ENCODE data around the gene SH3GLB1.
"Not testable (repeated sequence)": the region's sequence is repeated elsewhere in the genome, so short reads cannot be mapped to it uniquely, and the experiment has no call there.

Gene SH3GLB1
- 85.3 to 181 (median 115) reads per million in 9 experiments for total RNA-seq

GRCh38 chr1:86704458-86704971, at the start of gene SH3GLB1:
SH3GLB1 (plus strand) TSS chr1:86704576; CDS start chr1:86704900, 324 bp downstream.
- H3K9me3 Mint-ChIP-seq, result no peaks in the 10 kb centered on the region
- H3K36me3 Mint-ChIP-seq (ENCODE audit: insufficient read depth), result peaks cover 40% of the 10 kb centered on the region
- H3K27ac Mint-ChIP-seq, result peak within 1 kb of the TSS; percentile 98
- ATAC-seq (replicated peaks) (peak; percentile 87), DNase-seq (peak; percentile 88 to 91 (median 88))
- no peaks in the 10 kb centered on the region for H3K27me3 Mint-ChIP-seq
- H3K4me1 Mint-ChIP-seq (ENCODE audit: low read depth in 2 of 2), result peaks cover 29 to 49% of the 10 kb centered on the region in 2 donors
- H3K4me3 Mint-ChIP-seq, result peak within 1 kb of the TSS; percentile 97

GRCh38 chr1:86658381-86658780, 46.0 kb upstream of the SH3GLB1 start:
- H3K9me3 Mint-ChIP-seq; H3K27me3 Mint-ChIP-seq; H3K27ac Mint-ChIP-seq; DNase-seq; H3K4me1 Mint-ChIP-seq (ENCODE audit: low read depth in 2 of 2); H3K4me3 Mint-ChIP-seq; H3K36me3 Mint-ChIP-seq (ENCODE audit: insufficient read depth); ATAC-seq (replicated peaks): not testable (repeated sequence)

GRCh38 chr1:86666368-86666767, 38.0 kb upstream of the SH3GLB1 start:
- H3K36me3 Mint-ChIP-seq (ENCODE audit: insufficient read depth), result no peaks in the 10 kb centered on the region
- no peak overlapping the region for H3K4me3 Mint-ChIP-seq
- DNase-seq (no peak), ATAC-seq (replicated peaks) (no peak)
- H3K27ac Mint-ChIP-seq, result no peak overlapping the region
- H3K9me3 Mint-ChIP-seq, result no peaks in the 10 kb centered on the region
- peaks cover 0 to 16% of the 10 kb centered on the region in 2 donors for H3K27me3 Mint-ChIP-seq
- no peaks in the 10 kb centered on the region for H3K4me1 Mint-ChIP-seq (ENCODE audit: low read depth in 2 of 2)

- no peaks in the 10 kb centered on the region for H3K36me3 Mint-ChIP-seq (ENCODE audit: insufficient read depth)
- H3K9me3 Mint-ChIP-seq, result no peaks in the 10 kb centered on the region
- ATAC-seq (replicated peaks), result no peak
- H3K27ac Mint-ChIP-seq, result no peak overlapping the region
- no peak overlapping the region for H3K4me3 Mint-ChIP-seq
- no peaks in the 10 kb centered on the region for H3K4me1 Mint-ChIP-seq (ENCODE audit: low read depth in 2 of 2)
- DNase-seq, result no peak
- H3K27me3 Mint-ChIP-seq, result no peaks in the 10 kb centered on the region
Measured at GRCh38 chr1:86687595-86687994, 16.8 kb upstream of the SH3GLB1 start.

- Mint-ChIP-seq H3K4me1 (ENCODE audit: low read depth in 2 of 2) (no peaks in the 10 kb centered on the region), H3K36me3 (ENCODE audit: insufficient read depth) (no peaks in the 10 kb centered on the region), H3K9me3 (no peaks in the 10 kb centered on the region), H3K4me3 (no peak overlapping the region), H3K27ac (no peak overlapping the region), H3K27me3 (no peaks in the 10 kb centered on the region)
- ATAC-seq (replicated peaks), result no peak
- no peak for DNase-seq
Measured at GRCh38 chr1:86692641-86693040, 11.7 kb upstream of the SH3GLB1 start.

GRCh38 chr1:86695400-86695799, 9.0 kb upstream of the SH3GLB1 start:
- Mint-ChIP-seq H3K27ac (no peak overlapping the region), H3K9me3 (no peaks in the 10 kb centered on the region), H3K27me3 (no peaks in the 10 kb centered on the region), H3K36me3 (ENCODE audit: insufficient read depth) (no peaks in the 10 kb centered on the region), H3K4me3 (no peak overlapping the region), H3K4me1 (ENCODE audit: low read depth in 2 of 2) (no peaks in the 10 kb centered on the region)
- DNase-seq, result no peak
- no peak for ATAC-seq (replicated peaks)

- Mint-ChIP-seq H3K27ac (no peak overlapping the region), H3K4me3 (no peak overlapping the region), H3K27me3 (no peaks in the 10 kb centered on the region), H3K9me3 (no peaks in the 10 kb centered on the region), H3K4me1 (ENCODE audit: low read depth in 2 of 2) (no peaks in the 10 kb centered on the region), H3K36me3 (ENCODE audit: insufficient read depth) (no peaks in the 10 kb centered on the region)
- ATAC-seq (replicated peaks), result no peak
- DNase-seq, result no peak
Measured at GRCh38 chr1:86696522-86696921, 7.9 kb upstream of the SH3GLB1 start.

- Mint-ChIP-seq H3K27me3 (no peaks in the 10 kb centered on the region), H3K9me3 (no peaks in the 10 kb centered on the region), H3K27ac (no peak overlapping the region), H3K36me3 (ENCODE audit: insufficient read depth) (peaks cover 15% of the 10 kb centered on the region), H3K4me1 (ENCODE audit: low read depth in 2 of 2) (peaks cover 13 to 20% of the 10 kb centered on the region in 2 donors), H3K4me3 (no peak overlapping the region)
- DNase-seq, result no peak
- ATAC-seq (replicated peaks), result no peak
Measured at GRCh38 chr1:86699186-86699585, 5.2 kb upstream of the SH3GLB1 start.

GRCh38 chr1:86701731-86702130, 2.6 kb upstream of the SH3GLB1 start:
- Mint-ChIP-seq H3K4me1 (ENCODE audit: low read depth in 2 of 2) (peaks cover 22 to 31% of the 10 kb centered on the region in 2 donors), H3K27me3 (no peaks in the 10 kb centered on the region), H3K4me3 (peak overlapping the region in 1 of 2 donors; percentile 97), H3K9me3 (no peaks in the 10 kb centered on the region), H3K36me3 (ENCODE audit: insufficient read depth) (peaks cover 32% of the 10 kb centered on the region), H3K27ac (peak overlapping the region in 1 of 2 donors; percentile 83)
- DNase-seq (no peak), ATAC-seq (replicated peaks) (no peak)

GRCh38 chr1:86702954-86703494, 1.4 kb upstream of the SH3GLB1 start:
- H3K4me1 Mint-ChIP-seq (ENCODE audit: low read depth in 2 of 2), result peaks cover 29 to 42% of the 10 kb centered on the region in 2 donors
- peak overlapping the region; percentile 97 for H3K4me3 Mint-ChIP-seq
- not testable (repeated sequence) for ATAC-seq (replicated peaks)

GRCh38 chr1:86703696-86704457, 499 bp upstream of the SH3GLB1 start:
- DNase-seq (peak in 1 of 3 experiments; percentile 3), ATAC-seq (replicated peaks) (peak; percentile 36)
- peak overlapping the region; percentile 97 for H3K4me3 Mint-ChIP-seq
- peak overlapping the region; percentile 98 for H3K27ac Mint-ChIP-seq
- H3K27me3 Mint-ChIP-seq, result no peaks in the 10 kb centered on the region
- H3K9me3 Mint-ChIP-seq, result no peaks in the 10 kb centered on the region
- H3K36me3 Mint-ChIP-seq (ENCODE audit: insufficient read depth), result peaks cover 40% of the 10 kb centered on the region
- peaks cover 29 to 42% of the 10 kb centered on the region in 2 donors for H3K4me1 Mint-ChIP-seq (ENCODE audit: low read depth in 2 of 2)

More at GRCh38 chr1:86702954-86703494, 1.4 kb upstream of the SH3GLB1 start:
- peak overlapping the region; percentile 98 for H3K27ac Mint-ChIP-seq
- not testable (repeated sequence) for H3K27me3 Mint-ChIP-seq, H3K9me3 Mint-ChIP-seq, DNase-seq
- peaks cover 40% of the 10 kb centered on the region for H3K36me3 Mint-ChIP-seq (ENCODE audit: insufficient read depth)

GRCh38 chr1:86704972-86705664, 742 bp downstream of the SH3GLB1 start:
- Mint-ChIP-seq H3K27ac (peak overlapping the region; percentile 98), H3K36me3 (ENCODE audit: insufficient read depth) (peaks cover 40% of the 10 kb centered on the region), H3K4me3 (peak overlapping the region; percentile 97), H3K9me3 (no peaks in the 10 kb centered on the region), H3K27me3 (no peaks in the 10 kb centered on the region), H3K4me1 (ENCODE audit: low read depth in 2 of 2) (peaks cover 29 to 52% of the 10 kb centered on the region in 2 donors)
- peak; percentile 33 to 47 (median 40) for DNase-seq
- peak; percentile 23 for ATAC-seq (replicated peaks)

GRCh38 chr1:86705665-86705985, 1.2 kb downstream of the SH3GLB1 start:
- peak overlapping the region; percentile 98 for H3K27ac Mint-ChIP-seq
- H3K4me1 Mint-ChIP-seq (ENCODE audit: low read depth in 2 of 2), result peaks cover 34 to 56% of the 10 kb centered on the region in 2 donors
- H3K9me3 Mint-ChIP-seq, result no peaks in the 10 kb centered on the region
- ATAC-seq (replicated peaks) (no peak), DNase-seq (peak in 1 of 3 experiments; percentile 0)
- peak overlapping the region; percentile 97 for H3K4me3 Mint-ChIP-seq
- no peaks in the 10 kb centered on the region for H3K27me3 Mint-ChIP-seq
- H3K36me3 Mint-ChIP-seq (ENCODE audit: insufficient read depth), result peaks cover 40% of the 10 kb centered on the region
